Measurements from ENCODE around the gene MEGF6.

The MEGF6 gene

DNA sequence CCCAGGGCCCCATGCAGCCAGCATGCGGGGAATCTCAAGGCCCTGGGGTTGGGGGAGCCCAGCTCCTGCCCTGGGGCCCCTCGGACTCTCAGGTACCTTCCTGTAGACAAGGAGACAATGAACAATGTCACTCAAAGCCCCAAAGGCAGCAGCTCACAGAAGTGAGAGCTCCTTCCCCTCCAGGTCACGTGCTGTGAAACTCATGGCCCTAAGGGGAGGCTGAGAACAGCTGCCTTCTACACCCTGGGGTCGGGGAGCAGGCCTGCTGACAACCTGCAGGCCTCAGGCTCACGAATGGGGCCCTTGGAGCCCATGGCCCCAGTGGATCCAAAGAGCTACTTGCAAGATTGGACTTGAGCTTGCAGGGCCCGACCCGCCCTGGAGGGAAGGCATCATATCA, 3.2 kb downstream of the MEGF6 start:
- Histone ChIP-seq H3K18ac (ENCODE audit: low read depth in 1 of 2, low read length in 2 of 2) (no peak overlapping the region), H3K4ac (ENCODE audit: low read depth in 1 of 2, low read length in 2 of 2) (no peak overlapping the region), H3K14ac (ENCODE audit: low read length in 2 of 2) (no peak overlapping the region), H3K79me1 (replicated peaks; ENCODE audit: low read length, poor library complexity, severe bottlenecking) (no peaks in the 10 kb centered on the region), H2BK120ac (ENCODE audit: low read depth, low read length) (no peak overlapping the region), H2BK15ac (ENCODE audit: low read depth, poor library complexity, severe bottlenecking) (no peak overlapping the region), H3K23ac (ENCODE audit: low read length in 2 of 2) (no peak overlapping the region), H3K9me3 (ENCODE audit: control insufficient read depth, low read length) (no peaks in the 10 kb centered on the region), H2AFZ (ENCODE audit: low read depth, low read length) (no peak overlapping the region), H3K27ac (ENCODE audit: low read length, poor library complexity, severe bottlenecking) (no peak overlapping the region), H4K8ac (ENCODE audit: low read length) (no peak overlapping the region), H3K4me1 (ENCODE audit: control insufficient read depth, insufficient read depth, low read depth, low read length) (peaks cover 17% of the 10 kb centered on the region), H2AK5ac (ENCODE audit: low read length, severe bottlenecking) (no peak overlapping the region), H3K27me3 (ENCODE audit: control insufficient read depth in 1 of 2, insufficient read depth in 1 of 2, low read length in 2 of 2) (peaks cover 75 to 79% of the 10 kb centered on the region in 2 experiments), H2BK12ac (ENCODE audit: low read length in 2 of 2) (no peak overlapping the region), H3K36me3 (ENCODE audit: control insufficient read depth in 1 of 2, insufficient read depth in 2 of 2, low read depth in 1 of 2, low read length in 2 of 2) (peaks cover 0 to 4% of the 10 kb centered on the region in 2 experiments), H4K91ac (ENCODE audit: low read length) (no peak overlapping the region), H3K4me2 (ENCODE audit: low read length, poor library complexity, severe bottlenecking) (no peak overlapping the region), H3K4me3 (ENCODE audit: insufficient read depth in 1 of 2, low read depth in 1 of 2, low read length in 2 of 2) (no peak overlapping the region), H3K9ac (ENCODE audit: low read length) (no peak overlapping the region), H2BK5ac (ENCODE audit: low read depth, low read length, poor library complexity, severe bottlenecking) (no peak overlapping the region)
- WGBS = 78% methylated on average over 7 of the region's 7 CpGs
- no peak for DNase-seq

- Histone ChIP-seq H3K14ac (ENCODE audit: low read length in 2 of 2) (no peak overlapping the region), H2BK12ac (ENCODE audit: low read length in 2 of 2) (no peak overlapping the region), H3K4me1 (ENCODE audit: control insufficient read depth, insufficient read depth, low read depth, low read length) (peaks cover 14% of the 10 kb centered on the region), H2AFZ (ENCODE audit: low read depth, low read length) (no peak overlapping the region), H3K23ac (ENCODE audit: low read length in 2 of 2) (no peak overlapping the region), H4K8ac (ENCODE audit: low read length) (no peak overlapping the region), H3K4ac (ENCODE audit: low read depth in 1 of 2, low read length in 2 of 2) (no peak overlapping the region), H3K79me1 (replicated peaks; ENCODE audit: low read length, poor library complexity, severe bottlenecking) (no peaks in the 10 kb centered on the region), H2AK5ac (ENCODE audit: low read length, severe bottlenecking) (no peak overlapping the region), H3K4me2 (ENCODE audit: low read length, poor library complexity, severe bottlenecking) (no peak overlapping the region), H3K4me3 (ENCODE audit: insufficient read depth in 1 of 2, low read depth in 1 of 2, low read length in 2 of 2) (no peak overlapping the region), H2BK5ac (ENCODE audit: low read depth, low read length, poor library complexity, severe bottlenecking) (no peak overlapping the region), H3K9ac (ENCODE audit: low read length) (no peak overlapping the region), H3K27ac (ENCODE audit: low read length, poor library complexity, severe bottlenecking) (no peak overlapping the region), H2BK15ac (ENCODE audit: low read depth, poor library complexity, severe bottlenecking) (no peak overlapping the region), H3K18ac (ENCODE audit: low read depth in 1 of 2, low read length in 2 of 2) (no peak overlapping the region), H3K9me3 (ENCODE audit: control insufficient read depth, low read length) (no peaks in the 10 kb centered on the region), H3K36me3 (ENCODE audit: control insufficient read depth in 1 of 2, insufficient read depth in 2 of 2, low read depth in 1 of 2, low read length in 2 of 2) (peaks cover 0 to 4% of the 10 kb centered on the region in 2 experiments), H3K27me3 (ENCODE audit: control insufficient read depth in 1 of 2, insufficient read depth in 1 of 2, low read length in 2 of 2) (peaks cover 71 to 74% of the 10 kb centered on the region in 2 experiments), H4K91ac (ENCODE audit: low read length) (no peak overlapping the region), H2BK120ac (ENCODE audit: low read depth, low read length) (no peak overlapping the region)
- DNase-seq = no peak
- WGBS = 91% methylated on average over 18 of the region's 18 CpGs
Observed at GRCh38 chr1:3607703-3608065, 3.6 kb downstream of the MEGF6 start.

GRCh38 chr1:3606779-3607702, 4.3 kb downstream of the MEGF6 start:
- Histone ChIP-seq H2AK5ac (ENCODE audit: low read length, severe bottlenecking) (no peak overlapping the region), H3K79me1 (replicated peaks; ENCODE audit: low read length, poor library complexity, severe bottlenecking) (no peaks in the 10 kb centered on the region)

DNA sequence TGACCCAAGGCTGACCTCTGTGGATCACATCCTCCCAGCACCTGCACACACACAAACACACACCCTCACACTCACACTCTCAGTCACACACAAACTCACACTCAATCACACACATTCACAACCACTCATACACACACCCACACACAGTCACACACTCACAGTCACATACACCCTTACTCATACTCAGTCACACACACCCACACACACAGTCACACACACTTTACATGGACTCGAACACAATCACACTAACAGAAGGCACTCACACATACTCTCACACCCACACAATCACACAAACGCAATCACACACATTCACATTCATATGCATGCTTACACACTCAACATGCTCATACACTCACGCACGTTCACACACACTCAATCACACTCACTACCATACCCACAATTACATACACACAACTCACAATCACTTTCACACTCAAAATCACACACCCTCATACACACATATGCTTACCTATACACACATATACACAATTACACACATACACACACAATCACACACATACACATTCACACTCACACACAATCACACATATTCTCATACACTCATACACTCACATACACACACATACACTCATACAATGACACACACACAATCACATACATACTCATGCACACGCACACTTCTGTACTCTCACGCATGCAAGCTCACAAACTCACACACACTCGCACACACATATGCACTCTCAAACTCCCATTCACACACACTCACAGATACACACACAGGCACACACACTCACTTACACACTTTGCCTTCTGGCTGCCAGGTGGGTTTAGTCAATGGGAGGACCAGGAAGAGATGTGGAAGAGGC, 6.1 kb downstream of the MEGF6 start:
- Histone ChIP-seq H2AFZ (ENCODE audit: low read depth, low read length) (no peak overlapping the region), H3K4me1 (ENCODE audit: control insufficient read depth, insufficient read depth, low read depth, low read length) (peaks cover 2% of the 10 kb centered on the region), H3K4me3 (ENCODE audit: insufficient read depth in 1 of 2, low read depth in 1 of 2, low read length in 2 of 2) (no peak overlapping the region), H3K23ac (ENCODE audit: low read length in 2 of 2) (no peak overlapping the region), H2BK5ac (ENCODE audit: low read depth, low read length, poor library complexity, severe bottlenecking) (no peak overlapping the region), H3K27ac (ENCODE audit: low read length, poor library complexity, severe bottlenecking) (no peak overlapping the region), H3K14ac (ENCODE audit: low read length in 2 of 2) (peak overlapping the region in 1 of 2 experiments; percentile 8), H2AK5ac (ENCODE audit: low read length, severe bottlenecking) (no peak overlapping the region), H2BK120ac (ENCODE audit: low read depth, low read length) (no peak overlapping the region), H3K4me2 (ENCODE audit: low read length, poor library complexity, severe bottlenecking) (no peak overlapping the region), H3K4ac (ENCODE audit: low read depth in 1 of 2, low read length in 2 of 2) (no peak overlapping the region), H4K8ac (ENCODE audit: low read length) (no peak overlapping the region), H3K36me3 (ENCODE audit: control insufficient read depth in 1 of 2, insufficient read depth in 2 of 2, low read depth in 1 of 2, low read length in 2 of 2) (peaks cover 0 to 4% of the 10 kb centered on the region in 2 experiments), H2BK15ac (ENCODE audit: low read depth, poor library complexity, severe bottlenecking) (no peak overlapping the region), H3K9me3 (ENCODE audit: control insufficient read depth, low read length) (no peaks in the 10 kb centered on the region), H3K79me1 (replicated peaks; ENCODE audit: low read length, poor library complexity, severe bottlenecking) (no peaks in the 10 kb centered on the region), H3K9ac (ENCODE audit: low read length) (no peak overlapping the region), H3K27me3 (ENCODE audit: control insufficient read depth in 1 of 2, insufficient read depth in 1 of 2, low read length in 2 of 2) (peaks cover 66% of the 10 kb centered on the region in 2 experiments), H3K18ac (ENCODE audit: low read depth in 1 of 2, low read length in 2 of 2) (no peak overlapping the region), H2BK12ac (ENCODE audit: low read length in 2 of 2) (no peak overlapping the region), H4K91ac (ENCODE audit: low read length) (no peak overlapping the region)
- whole genome bisulfite sequencing = 86% methylated on average over 7 of the region's 7 CpGs
- DNase-seq = no peak

More at GRCh38 chr1:3606779-3607702, 4.3 kb downstream of the MEGF6 start:
- DNase-seq = no peak
- 81% methylated on average over 19 of the region's 23 CpGs for WGBS
- no peak overlapping the region for H3K14ac ChIP-seq (ENCODE audit: low read length in 2 of 2)
- no peak overlapping the region for H2BK5ac ChIP-seq (ENCODE audit: low read depth, low read length, poor library complexity, severe bottlenecking)
- peaks cover 13% of the 10 kb centered on the region for H3K4me1 ChIP-seq (ENCODE audit: control insufficient read depth, insufficient read depth, low read depth, low read length)
- no peak overlapping the region for H2AFZ ChIP-seq (ENCODE audit: low read depth, low read length)
- no peak overlapping the region for H3K9ac ChIP-seq (ENCODE audit: low read length)
- H3K9me3 ChIP-seq (ENCODE audit: control insufficient read depth, low read length) = no peaks in the 10 kb centered on the region
- no peak overlapping the region for H2BK15ac ChIP-seq (ENCODE audit: low read depth, poor library complexity, severe bottlenecking)
- H3K36me3 ChIP-seq (ENCODE audit: control insufficient read depth in 1 of 2, insufficient read depth in 2 of 2, low read depth in 1 of 2, low read length in 2 of 2) = peaks cover 0 to 4% of the 10 kb centered on the region in 2 experiments
- H3K4me3 ChIP-seq (ENCODE audit: insufficient read depth in 1 of 2, low read depth in 1 of 2, low read length in 2 of 2) = no peak overlapping the region
- H3K4me2 ChIP-seq (ENCODE audit: low read length, poor library complexity, severe bottlenecking) = no peak overlapping the region
- no peak overlapping the region for H2BK120ac ChIP-seq (ENCODE audit: low read depth, low read length)
- H2BK12ac ChIP-seq (ENCODE audit: low read length in 2 of 2) = no peak overlapping the region
- no peak overlapping the region for H3K18ac ChIP-seq (ENCODE audit: low read depth in 1 of 2, low read length in 2 of 2)
- H4K91ac ChIP-seq (ENCODE audit: low read length) = no peak overlapping the region
- no peak overlapping the region for H3K4ac ChIP-seq (ENCODE audit: low read depth in 1 of 2, low read length in 2 of 2)
- peaks cover 65 to 68% of the 10 kb centered on the region in 2 experiments for H3K27me3 ChIP-seq (ENCODE audit: control insufficient read depth in 1 of 2, insufficient read depth in 1 of 2, low read length in 2 of 2)
- H3K27ac ChIP-seq (ENCODE audit: low read length, poor library complexity, severe bottlenecking) = no peak overlapping the region
- H4K8ac ChIP-seq (ENCODE audit: low read length) = no peak overlapping the region
- no peak overlapping the region for H3K23ac ChIP-seq (ENCODE audit: low read length in 2 of 2)
